GM19372 (cell line): ENCODE results near the gene PPP1R15A.
"Not testable (repeated sequence)": the region's sequence is repeated elsewhere in the genome, so short reads cannot be mapped to it uniquely, and the experiment has no call there.

Experiments used
- ATAC-seq: cut with Tn5 transposase; IDR thresholded peaks from one replicate; pipeline ENCODE4 v1.9.1; 2021; ENCODE audit warnings: mild to moderate bottlenecking, low read depth, moderate library complexity; ENCODE audit not compliant: unreplicated experiment

Gene PPP1R15A

GRCh38 chr19:48879025-48879637, 6.9 kb downstream of the PPP1R15A start:
- ATAC-seq, result no peak

GRCh38 chr19:48879696-48880095, 7.5 kb downstream of the PPP1R15A start:
- ATAC-seq, result not testable (repeated sequence)

DNA sequence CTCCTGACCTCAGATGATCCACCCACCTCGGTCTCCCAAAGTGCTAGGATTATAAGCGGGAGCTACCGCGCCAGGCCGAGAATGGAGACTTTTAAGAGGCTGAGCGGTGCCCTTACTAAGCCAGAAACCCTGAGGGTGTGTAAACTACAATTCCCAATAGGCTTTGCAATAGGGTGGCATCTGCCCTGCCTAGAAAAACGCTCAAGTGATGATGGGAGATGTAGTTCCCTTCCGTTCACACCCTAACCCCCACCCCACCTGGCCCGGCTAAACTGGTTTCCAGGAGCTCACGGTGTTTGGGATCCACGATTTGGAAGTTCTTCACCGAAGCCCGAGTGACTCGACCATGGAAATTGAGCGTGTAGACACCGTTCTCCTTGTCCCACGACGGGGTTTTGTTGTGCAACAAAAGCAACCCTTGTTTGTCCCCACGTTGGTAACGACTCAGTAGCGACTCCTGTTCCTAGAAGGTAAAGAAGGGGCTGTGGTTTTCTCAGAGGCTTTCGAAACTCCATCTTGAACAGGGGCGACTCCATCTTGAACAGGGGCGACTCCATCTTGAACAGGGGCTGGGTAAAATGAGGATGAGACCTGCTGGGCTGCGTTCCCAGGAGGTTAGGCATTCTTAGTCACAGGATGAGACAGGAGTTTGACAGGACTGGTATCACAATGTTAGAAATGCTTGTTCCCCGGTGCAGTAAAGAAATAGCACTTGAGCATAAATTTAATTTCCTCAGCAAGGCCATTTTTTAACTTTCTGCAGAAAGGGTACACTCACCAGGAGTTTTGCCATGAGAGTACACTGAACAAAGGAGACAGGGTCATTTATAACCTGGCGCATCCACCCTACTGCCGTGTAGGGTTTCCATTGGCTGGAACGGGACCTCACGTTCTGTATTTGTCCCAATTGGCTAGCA, 9.8 kb downstream of the PPP1R15A start:
- ATAC-seq, result no peak

- ATAC-seq, result no peak
These were observed 11.5 kb downstream of the PPP1R15A start for GRCh38 chr19:48883726-48884125.

DNA sequence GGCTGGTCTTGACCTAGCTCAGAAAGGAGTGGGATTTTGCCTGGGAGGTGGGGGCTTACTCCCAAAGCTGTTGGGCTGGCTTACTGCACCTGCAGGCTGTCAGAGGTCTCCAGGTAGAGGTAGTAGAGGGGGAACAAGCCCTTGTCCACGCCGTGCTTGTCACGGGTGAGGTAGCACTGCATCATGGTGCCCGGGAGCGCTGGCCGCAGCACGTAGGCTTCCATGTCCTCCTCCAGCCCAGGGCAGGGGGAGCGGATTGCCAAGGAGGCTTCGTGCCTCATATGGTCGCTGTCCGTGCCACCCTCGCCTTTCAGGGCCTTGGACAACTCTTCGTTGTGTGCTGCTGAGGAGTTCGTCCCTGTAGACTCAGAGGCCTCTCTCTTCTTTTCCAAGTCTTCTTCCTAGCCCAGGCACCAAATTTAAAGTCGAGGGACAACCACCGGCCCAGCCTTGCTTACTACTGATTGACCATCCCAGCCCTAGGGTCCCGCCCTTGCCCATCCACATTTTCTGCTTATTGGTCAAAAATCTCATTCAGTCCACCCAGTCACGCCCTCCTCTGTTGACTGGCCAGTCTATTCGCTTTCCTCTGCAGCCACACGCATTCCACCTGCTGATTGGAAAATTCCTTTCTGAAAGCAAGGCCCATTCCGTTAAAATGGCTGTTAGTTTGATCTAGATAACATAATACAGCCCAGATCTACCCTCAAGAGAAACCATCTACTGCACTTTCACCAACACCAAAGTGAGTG, 15.8 kb downstream of the PPP1R15A start:
- no peak for ATAC-seq

GRCh38 chr19:48889496-48889895, 17.3 kb downstream of the PPP1R15A start:
- not testable (repeated sequence) for ATAC-seq

- no peak for ATAC-seq
These were observed 18.3 kb downstream of the PPP1R15A start for GRCh38 chr19:48890551-48890950.

GRCh38 chr19:48895226-48895625, 23.0 kb downstream of the PPP1R15A start:
- no peak for ATAC-seq

DNA sequence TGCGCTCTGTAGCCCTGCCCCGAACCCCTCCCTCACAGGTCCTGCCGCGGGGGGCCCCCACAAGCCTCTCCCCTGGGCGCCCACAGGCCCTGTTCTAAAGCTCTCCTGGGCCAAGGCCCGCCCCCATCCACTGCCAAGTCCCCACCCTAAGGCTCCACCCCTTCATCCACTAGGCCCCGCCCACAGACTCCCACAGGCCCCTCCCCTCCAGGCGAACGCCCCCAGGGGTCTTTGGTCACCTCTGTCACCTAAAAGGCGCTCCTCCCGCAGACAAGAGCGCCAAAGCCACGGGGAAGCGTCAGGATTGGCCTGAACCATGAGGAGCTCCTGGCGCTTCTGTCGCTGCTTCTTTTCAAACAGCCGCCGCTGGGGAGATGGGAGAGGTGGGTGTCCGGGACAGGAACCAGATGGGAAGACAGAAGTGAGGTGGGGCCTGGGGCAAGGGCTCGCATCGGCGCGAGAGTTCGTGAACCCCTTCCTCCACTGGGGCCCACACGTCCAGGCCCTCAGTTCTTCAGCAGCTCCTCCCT, 24.0 kb downstream of the PPP1R15A start:
- no peak for ATAC-seq

- ATAC-seq, result no peak
These were observed 25.0 kb downstream of the PPP1R15A start for GRCh38 chr19:48897181-48897580.

DNA sequence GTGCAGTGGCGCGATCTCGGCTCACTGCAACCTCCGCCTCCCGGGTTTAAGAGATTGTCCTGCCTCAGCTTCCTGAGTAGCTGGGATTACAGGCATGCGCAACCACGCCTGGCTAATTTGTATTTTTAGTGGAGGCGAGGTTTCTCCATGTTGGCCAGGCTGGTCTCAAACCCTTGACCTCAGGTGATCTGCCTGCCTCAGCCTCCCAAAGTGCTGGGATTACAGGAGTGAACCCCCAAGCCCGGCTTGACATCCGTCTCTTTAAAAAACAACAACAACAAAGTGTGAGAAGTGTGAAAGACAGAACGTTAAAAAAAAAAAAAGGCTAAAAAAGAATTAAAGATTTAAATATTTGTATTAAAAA, 27.1 kb downstream of the PPP1R15A start:
- not testable (repeated sequence) for ATAC-seq

DNA sequence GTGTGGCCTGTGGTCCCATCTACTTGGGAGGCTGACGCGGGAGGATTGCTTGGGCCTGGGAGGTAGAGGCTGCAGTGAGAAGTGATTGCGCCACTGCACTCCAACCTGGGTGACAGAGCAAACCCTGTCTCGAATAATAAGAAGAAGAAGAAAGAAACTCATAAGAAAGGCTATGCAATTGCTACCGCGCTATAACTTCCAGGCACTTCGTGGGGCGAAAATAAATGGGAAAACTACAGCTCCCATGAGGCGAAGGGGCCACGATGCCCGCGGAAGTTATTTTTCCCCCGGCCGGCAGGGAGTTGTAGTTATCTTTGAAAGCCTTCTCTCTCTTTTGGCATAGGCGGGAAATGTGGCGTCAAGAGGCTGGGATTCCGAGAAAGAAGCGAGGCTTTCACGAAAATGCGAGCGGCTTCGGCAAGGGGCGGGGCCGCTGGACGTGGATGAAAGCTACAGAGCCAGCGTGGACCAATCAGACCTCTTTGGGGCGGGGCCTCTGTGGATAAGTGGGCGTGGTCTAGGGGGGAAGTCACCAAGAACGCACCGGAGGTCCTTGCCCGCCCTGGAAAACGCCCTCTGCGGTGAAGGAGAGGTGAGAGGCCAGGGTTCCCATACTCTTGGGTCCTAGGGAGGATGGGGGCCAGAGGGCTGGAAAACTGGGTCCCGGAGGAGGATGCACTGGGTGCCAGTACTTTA, 27.7 kb downstream of the PPP1R15A start, which contains the start of gene NUCB1:
Gene NUCB1, plus strand, starts transcription at position 532 of the 696 bp plus-strand sequence. CDS start 485 bp downstream, outside the sequence.
- peak; percentile 96 for ATAC-seq

GRCh38 chr19:48900477-48901406, 28.5 kb downstream of the PPP1R15A start:
- peak; percentile 7 for ATAC-seq

- not testable (repeated sequence) for ATAC-seq
These were observed 30.1 kb downstream of the PPP1R15A start for GRCh38 chr19:48902291-48902690.

- not testable (repeated sequence) for ATAC-seq
These were observed 31.6 kb downstream of the PPP1R15A start for GRCh38 chr19:48903788-48904187.

- ATAC-seq, result no peak
These were observed 33.4 kb downstream of the PPP1R15A start for GRCh38 chr19:48905664-48906063.

GRCh38 chr19:48906324-48906723, 34.1 kb downstream of the PPP1R15A start:
- ATAC-seq, result no peak

GRCh38 chr19:48907671-48908070, 35.5 kb downstream of the PPP1R15A start:
- ATAC-seq, result no peak
